Nephron progenitor cell (in vitro differentiated cells): ENCODE results near the gene FAM47E.
A peak's percentile ranks its signal among the peaks of the same experiment; 100 is the strongest.

Source experiments
- DNase-seq: peaks from one replicate; pipeline ENCODE4 v3.0.0; 2021
- H3K27ac Mint-ChIP-seq: 2 replicates; pipeline ENCODE4 v1.8.0; 2021; ENCODE audit warnings: mild to moderate bottlenecking, moderate library complexity, mixed read lengths
- H3K27me3 Mint-ChIP-seq: 2 replicates; pipeline ENCODE4 v1.8.0; 2021; ENCODE audit warnings: mild to moderate bottlenecking, low read depth, mixed read lengths; ENCODE audit not compliant: poor library complexity
- H3K36me3 Mint-ChIP-seq: 2 replicates; pipeline ENCODE4 v1.8.0; 2021; ENCODE audit warnings: low read depth, mixed read lengths
- H3K4me1 Mint-ChIP-seq: 2 replicates; pipeline ENCODE4 v1.8.0; 2021; ENCODE audit warnings: mixed read lengths
- H3K4me3 Mint-ChIP-seq: 2 replicates; pipeline ENCODE4 v1.8.0; 2021; ENCODE audit warnings: mild to moderate bottlenecking, moderate library complexity, mixed read lengths
- H3K9me3 Mint-ChIP-seq: 2 replicates; pipeline ENCODE4 v1.8.0; 2021; ENCODE audit warnings: mild to moderate bottlenecking, moderate library complexity, mixed read lengths
- TF ChIP-seq, protein P1 (sequence below): fragments of 200-600 bp; sonication (generic); IDR thresholded peaks from 2 replicates; pipeline ENCODE4 v1.5.0; 2021; ENCODE audit warnings: antibody characterized with exemption

Gene FAM47E

GRCh38 chr4:76305971-76306881 is 54.7 kb downstream of the FAM47E start, which contains the start of gene STBD1:
TSS of gene STBD1 (plus strand) at chr4:76306733. CDS start at chr4:76306770, 37 bp downstream.
- Mint-ChIP-seq H3K4me1 (peaks cover 33% of the 10 kb centered on the region), H3K36me3 (peaks cover 20% of the 10 kb centered on the region), H3K27ac (no peak within 1 kb of the TSS), H3K9me3 (no peaks in the 10 kb centered on the region), H3K27me3 (peaks cover 26% of the 10 kb centered on the region), H3K4me3 (peak within 1 kb of the TSS; percentile 91)
- peak; percentile 90 for DNase-seq
- TF ChIP-seq, protein P1, sequence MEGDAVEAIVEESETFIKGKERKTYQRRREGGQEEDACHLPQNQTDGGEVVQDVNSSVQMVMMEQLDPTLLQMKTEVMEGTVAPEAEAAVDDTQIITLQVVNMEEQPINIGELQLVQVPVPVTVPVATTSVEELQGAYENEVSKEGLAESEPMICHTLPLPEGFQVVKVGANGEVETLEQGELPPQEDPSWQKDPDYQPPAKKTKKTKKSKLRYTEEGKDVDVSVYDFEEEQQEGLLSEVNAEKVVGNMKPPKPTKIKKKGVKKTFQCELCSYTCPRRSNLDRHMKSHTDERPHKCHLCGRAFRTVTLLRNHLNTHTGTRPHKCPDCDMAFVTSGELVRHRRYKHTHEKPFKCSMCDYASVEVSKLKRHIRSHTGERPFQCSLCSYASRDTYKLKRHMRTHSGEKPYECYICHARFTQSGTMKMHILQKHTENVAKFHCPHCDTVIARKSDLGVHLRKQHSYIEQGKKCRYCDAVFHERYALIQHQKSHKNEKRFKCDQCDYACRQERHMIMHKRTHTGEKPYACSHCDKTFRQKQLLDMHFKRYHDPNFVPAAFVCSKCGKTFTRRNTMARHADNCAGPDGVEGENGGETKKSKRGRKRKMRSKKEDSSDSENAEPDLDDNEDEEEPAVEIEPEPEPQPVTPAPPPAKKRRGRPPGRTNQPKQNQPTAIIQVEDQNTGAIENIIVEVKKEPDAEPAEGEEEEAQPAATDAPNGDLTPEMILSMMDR = no peak

GRCh38 chr4:76306882-76307659 is 55.5 kb downstream of the FAM47E start:
- no peak overlapping the region for H3K27ac Mint-ChIP-seq
- no peaks in the 10 kb centered on the region for H3K9me3 Mint-ChIP-seq
- peak overlapping the region; percentile 91 for H3K4me3 Mint-ChIP-seq
- H3K27me3 Mint-ChIP-seq = peaks cover 26% of the 10 kb centered on the region
- TF ChIP-seq, protein P1 = peak; percentile 13
- H3K4me1 Mint-ChIP-seq = peaks cover 32% of the 10 kb centered on the region
- DNase-seq = peak; percentile 65
- H3K36me3 Mint-ChIP-seq = peaks cover 20% of the 10 kb centered on the region

DNA sequence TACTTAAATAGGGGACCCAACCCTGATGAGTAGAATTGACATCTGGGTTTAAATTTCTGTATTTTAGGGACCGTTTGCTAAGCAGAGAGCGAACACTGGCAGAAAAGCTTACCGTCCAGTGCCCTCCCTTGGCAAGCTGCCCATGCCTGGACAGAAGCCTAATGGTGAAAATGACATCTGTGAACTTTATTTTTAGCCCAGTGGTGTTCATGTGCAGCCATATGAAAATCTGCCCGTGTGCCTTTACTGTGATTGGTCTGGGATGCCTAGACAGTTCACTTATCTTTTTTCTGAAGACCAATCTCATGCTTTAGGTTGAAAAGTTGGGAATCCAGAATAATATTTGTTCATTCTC is 56.1 kb downstream of the FAM47E start:
- no peak for DNase-seq
- peaks cover 20% of the 10 kb centered on the region for H3K36me3 Mint-ChIP-seq
- peaks cover 26% of the 10 kb centered on the region for H3K27me3 Mint-ChIP-seq
- no peaks in the 10 kb centered on the region for H3K9me3 Mint-ChIP-seq
- peaks cover 32% of the 10 kb centered on the region for H3K4me1 Mint-ChIP-seq
- no peak overlapping the region for H3K27ac Mint-ChIP-seq
- H3K4me3 Mint-ChIP-seq = peak overlapping the region; percentile 91
- TF ChIP-seq, protein P1 = no peak

DNA sequence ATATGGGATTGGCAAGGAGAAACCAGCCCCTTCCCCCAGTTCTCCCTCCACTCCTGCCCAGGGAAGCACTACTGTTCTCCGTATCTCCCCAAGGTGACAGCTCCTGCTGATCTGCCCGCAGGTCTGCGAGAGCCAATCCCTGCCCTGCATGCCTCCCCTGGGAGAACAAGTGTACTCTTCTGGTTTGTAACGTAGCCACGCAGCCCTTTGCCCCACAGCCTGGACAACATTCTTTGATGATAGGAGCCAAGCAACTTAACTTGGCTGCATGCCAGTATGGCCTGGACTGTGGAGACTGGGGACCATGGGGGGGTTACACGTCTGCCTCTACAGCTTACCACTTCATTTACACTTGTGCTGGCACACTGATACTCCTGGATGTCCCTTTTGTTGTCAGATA is 57.0 kb downstream of the FAM47E start:
- Mint-ChIP-seq H3K27ac (no peak overlapping the region), H3K4me3 (peak overlapping the region; percentile 75), H3K4me1 (peaks cover 32% of the 10 kb centered on the region), H3K9me3 (no peaks in the 10 kb centered on the region), H3K27me3 (peaks cover 26% of the 10 kb centered on the region), H3K36me3 (peaks cover 20% of the 10 kb centered on the region)
- no peak for DNase-seq
- TF ChIP-seq, protein P1 = no peak

- no peak for DNase-seq
- Mint-ChIP-seq H3K9me3 (peaks cover 7% of the 10 kb centered on the region), H3K36me3 (peaks cover 20% of the 10 kb centered on the region), H3K4me1 (peaks cover 30% of the 10 kb centered on the region), H3K27me3 (peaks cover 20% of the 10 kb centered on the region), H3K27ac (no peak overlapping the region), H3K4me3 (no peak overlapping the region)
- TF ChIP-seq, protein P1 = no peak
Observed at GRCh38 chr4:76309939-76310550, 58.5 kb downstream of the FAM47E start.
